G401.6 (cell line): Measurements from ENCODE around the gene DOCK4.

Experiments used
- FAIRE-seq: peaks from 2 replicates; lab custom pipeline; 2012; peaks lifted over from hg19 to GRCh38; lab: Jason Lieb, UNC

DOCK4 gene

GRCh38 chr7:112159351-112159750 lies 46.8 kb downstream of the DOCK4 start:
- FAIRE-seq = no peak

GRCh38 chr7:112157072-112157471 lies 49.1 kb downstream of the DOCK4 start:
- FAIRE-seq = no peak

GRCh38 chr7:112156412-112156811 lies 49.8 kb downstream of the DOCK4 start:
- no peak for FAIRE-seq

GRCh38 chr7:112154690-112155089 lies 51.5 kb downstream of the DOCK4 start:
- no peak for FAIRE-seq

- FAIRE-seq = no peak
Measured at GRCh38 chr7:112152186-112152585, 54.0 kb downstream of the DOCK4 start.

- no peak for FAIRE-seq
Measured at GRCh38 chr7:112150823-112151641, 55.2 kb downstream of the DOCK4 start.

GRCh38 chr7:112149734-112150133 lies 56.5 kb downstream of the DOCK4 start:
- FAIRE-seq = no peak

GRCh38 chr7:112147793-112148361 lies 58.3 kb downstream of the DOCK4 start:
- no peak for FAIRE-seq

GRCh38 chr7:112145206-112145605 lies 61.0 kb downstream of the DOCK4 start:
- FAIRE-seq = no peak

GRCh38 chr7:112144284-112145059 lies 61.7 kb downstream of the DOCK4 start:
- no peak for FAIRE-seq

- FAIRE-seq = no peak
Measured at GRCh38 chr7:112143582-112143981, 62.6 kb downstream of the DOCK4 start.

GRCh38 chr7:112143136-112143535 lies 63.1 kb downstream of the DOCK4 start:
- no peak for FAIRE-seq

- FAIRE-seq = no peak
Measured at GRCh38 chr7:112140600-112140999, 65.6 kb downstream of the DOCK4 start.

- no peak for FAIRE-seq
Measured at GRCh38 chr7:112138938-112139337, 67.3 kb downstream of the DOCK4 start.

- no peak for FAIRE-seq
Measured at GRCh38 chr7:112138325-112138852, 67.8 kb downstream of the DOCK4 start.

- no peak for FAIRE-seq
Measured at GRCh38 chr7:112137141-112138101, 68.8 kb downstream of the DOCK4 start.

GRCh38 chr7:112136271-112137008 lies 69.8 kb downstream of the DOCK4 start:
- no peak for FAIRE-seq

GRCh38 chr7:112135815-112136214 lies 70.4 kb downstream of the DOCK4 start:
- no peak for FAIRE-seq

- no peak for FAIRE-seq
Measured at GRCh38 chr7:112134039-112134438, 72.2 kb downstream of the DOCK4 start.

GRCh38 chr7:112133328-112133727 lies 72.9 kb downstream of the DOCK4 start:
- FAIRE-seq = no peak
